ENCODE results near the gene POTEF.
"Not testable (repeated sequence)": the region's sequence is repeated elsewhere in the genome, so short reads cannot be mapped to it uniquely, and the experiment has no call there.

The POTEF gene

DNA sequence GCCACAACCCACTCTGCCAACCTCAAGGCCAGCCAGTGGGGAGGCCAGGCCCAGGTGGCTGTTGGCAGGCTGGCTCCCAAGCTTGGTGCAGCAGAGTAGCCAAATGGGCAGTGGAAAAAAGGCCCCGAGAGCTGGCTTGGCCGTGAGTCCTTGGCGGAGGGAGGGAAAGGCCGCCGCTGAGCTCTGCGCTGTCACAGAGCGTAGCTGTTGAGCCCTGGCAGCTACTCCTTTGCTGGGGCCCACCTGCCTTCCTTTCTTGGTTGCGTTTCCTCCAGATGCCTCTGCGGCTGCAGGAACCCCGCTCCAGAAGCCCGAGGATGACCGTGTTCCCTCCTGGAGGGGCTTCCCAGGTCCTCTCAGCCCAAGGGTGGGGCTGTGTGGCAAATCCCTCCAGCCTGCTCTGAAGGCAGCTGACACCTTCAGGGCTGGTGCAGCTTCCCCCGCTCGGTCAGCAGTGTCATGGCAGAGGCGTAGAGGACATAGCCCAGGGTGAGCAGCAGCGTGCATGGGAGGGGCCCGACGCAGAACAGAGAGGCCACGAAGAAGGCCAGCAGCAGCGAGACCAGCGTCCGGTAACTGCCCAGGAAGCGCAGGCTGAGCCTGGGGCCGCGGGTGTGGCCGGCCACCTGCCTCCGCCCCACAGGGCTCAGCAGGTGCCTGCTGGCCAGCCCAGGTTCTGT lies 23.3 kb upstream of the POTEF start:
- not testable (repeated sequence) for DNase-seq

DNA sequence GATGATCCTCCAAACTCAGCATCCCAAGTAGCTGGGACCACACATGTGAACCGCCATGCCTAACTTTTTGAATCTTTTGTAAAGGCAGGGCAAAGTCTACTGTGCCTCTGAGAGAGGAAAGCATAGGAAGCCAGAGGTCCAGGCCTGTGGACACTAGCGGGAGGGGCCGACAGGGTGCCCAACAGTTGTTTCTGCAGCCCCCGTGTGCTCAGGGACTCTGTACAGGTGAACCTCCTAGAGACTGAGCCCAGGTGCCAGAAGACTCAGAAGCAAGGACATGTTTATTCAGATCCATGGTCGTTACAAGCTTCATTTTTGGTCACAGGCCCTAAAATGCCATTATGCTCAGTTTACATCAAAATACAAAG lies 22.1 kb upstream of the POTEF start:
- not testable (repeated sequence) for DNase-seq

DNA sequence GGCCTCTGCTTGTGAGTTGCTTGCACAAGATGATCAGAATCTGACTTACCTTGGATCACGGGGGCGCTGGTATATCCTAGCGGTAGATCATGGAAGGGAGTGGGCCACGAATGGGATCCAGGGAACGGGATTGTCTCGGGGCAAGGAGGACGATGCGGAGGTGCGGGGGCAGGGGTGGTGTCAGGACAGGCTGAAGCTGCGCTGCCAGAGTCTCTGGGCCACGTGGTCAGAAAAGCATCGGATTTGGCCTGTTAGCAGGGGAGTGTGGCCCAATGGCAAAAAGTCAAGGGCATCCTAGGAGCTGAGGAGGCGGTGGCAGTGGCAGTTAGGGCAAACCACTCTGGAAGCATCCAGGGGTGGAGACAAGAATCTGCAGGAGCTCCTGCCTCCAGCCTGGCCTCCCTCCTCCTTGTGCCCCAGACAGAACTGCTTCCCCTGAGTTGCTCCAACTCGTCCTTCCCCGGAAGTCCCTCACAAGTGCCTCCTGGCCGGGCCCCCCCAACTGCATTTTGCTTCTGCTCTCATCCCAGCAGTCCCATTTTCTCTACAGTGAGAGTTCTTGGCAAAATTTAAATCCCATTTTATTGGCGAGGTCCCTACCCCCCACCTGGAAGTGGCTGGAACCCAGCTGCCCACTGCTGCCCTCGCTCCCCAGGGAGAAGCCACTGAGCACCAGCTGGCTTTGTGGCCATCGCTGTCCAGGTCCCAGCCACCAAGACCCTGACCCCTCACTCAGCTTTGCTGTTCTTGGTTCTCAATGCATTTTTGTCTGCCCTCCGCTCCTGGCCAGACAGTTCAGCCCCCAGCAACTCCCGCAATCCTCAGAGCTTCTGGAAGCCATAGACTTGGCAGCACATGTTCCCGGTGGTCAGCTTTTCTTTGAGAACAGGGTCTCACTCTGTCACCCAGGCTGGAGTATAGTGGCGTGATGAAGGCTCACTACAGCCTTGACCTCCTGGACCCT lies 21.4 kb upstream of the POTEF start:
- no peak for DNase-seq

DNA sequence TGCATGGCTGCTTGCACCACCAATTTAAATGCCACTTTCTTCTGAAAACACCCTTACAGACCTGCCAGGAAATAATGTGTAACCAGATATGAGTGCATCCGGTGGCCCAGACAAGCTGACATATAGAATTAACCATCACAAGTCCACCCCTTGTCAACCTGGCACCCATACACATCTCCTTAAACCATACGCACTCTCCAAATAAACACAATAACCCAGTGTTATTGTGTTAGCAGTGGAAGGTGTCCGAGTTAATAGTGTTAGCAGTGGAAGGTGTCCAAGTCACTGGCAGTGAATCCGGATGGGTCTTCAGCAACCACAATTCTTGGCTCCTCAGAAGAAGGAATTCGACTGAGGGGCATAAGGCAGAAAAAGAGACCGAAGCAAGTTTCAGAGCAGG lies 19.5 kb upstream of the POTEF start:
- not testable (repeated sequence) for DNase-seq

DNA sequence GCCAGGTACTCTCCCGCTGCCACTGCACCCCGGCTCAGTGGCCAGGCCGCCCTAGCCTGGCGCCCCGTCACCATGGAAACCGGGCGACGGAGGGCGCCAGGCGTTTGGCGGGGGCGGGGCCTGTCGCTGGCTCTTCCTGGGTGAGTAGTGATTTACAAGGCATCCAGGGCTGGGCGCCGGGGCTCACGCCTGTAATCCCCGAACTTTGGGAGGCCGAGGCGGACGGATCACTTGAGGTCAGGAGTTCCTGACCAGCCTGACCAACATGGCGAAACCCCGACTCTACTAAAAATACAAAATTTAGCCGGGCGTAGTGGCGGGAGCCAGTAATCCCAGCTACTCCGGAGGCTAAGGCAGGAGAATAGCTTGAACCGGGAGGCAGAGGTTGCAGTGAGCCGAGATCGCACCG lies 16.0 kb upstream of the POTEF start, which contains the start of gene CCDC74B:
TSS of gene CCDC74B (minus strand) at position 107 of the 409 bp plus-strand sequence. CDS start 116 bp downstream, outside the sequence.
- DNase-seq, result peak; percentile 76

DNA sequence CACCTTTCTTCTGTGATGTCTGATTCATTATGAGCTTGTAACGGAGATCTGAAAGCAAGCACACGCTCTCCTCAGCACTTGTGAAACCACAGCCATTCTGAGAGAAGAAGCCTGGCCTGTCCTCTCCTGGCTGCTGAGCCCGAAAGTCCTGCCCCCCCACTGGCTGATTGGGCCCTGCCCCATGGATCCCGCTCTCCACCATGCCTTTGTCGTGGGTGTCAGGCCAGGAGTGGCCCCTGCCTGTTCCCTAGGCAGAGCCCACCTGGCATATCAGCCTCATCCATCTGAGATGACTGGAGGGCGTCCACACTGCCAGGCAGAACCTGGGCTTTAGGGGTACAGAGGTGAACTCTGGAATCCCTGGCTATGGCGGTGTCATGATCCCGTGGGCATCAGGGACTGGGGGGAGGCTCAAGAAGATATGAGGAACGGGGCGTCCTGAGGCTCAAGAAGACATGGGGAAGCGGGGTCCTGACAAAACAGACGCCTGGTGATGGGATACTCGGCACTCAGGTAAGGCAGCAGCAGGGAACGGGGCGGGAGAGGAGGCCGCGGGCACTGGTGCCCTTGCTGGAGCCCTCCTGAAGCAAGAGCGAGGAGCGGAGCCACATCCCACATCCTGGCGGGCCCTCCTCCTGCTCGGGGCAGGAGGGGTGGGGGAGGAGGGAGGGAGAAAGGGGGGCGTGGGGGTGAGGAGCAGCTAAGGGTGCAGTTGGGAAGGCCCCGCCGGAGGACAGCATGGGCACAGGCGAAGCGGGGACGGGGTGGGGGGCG lies 14.4 kb upstream of the POTEF start:
- DNase-seq, result not testable (repeated sequence)

DNA sequence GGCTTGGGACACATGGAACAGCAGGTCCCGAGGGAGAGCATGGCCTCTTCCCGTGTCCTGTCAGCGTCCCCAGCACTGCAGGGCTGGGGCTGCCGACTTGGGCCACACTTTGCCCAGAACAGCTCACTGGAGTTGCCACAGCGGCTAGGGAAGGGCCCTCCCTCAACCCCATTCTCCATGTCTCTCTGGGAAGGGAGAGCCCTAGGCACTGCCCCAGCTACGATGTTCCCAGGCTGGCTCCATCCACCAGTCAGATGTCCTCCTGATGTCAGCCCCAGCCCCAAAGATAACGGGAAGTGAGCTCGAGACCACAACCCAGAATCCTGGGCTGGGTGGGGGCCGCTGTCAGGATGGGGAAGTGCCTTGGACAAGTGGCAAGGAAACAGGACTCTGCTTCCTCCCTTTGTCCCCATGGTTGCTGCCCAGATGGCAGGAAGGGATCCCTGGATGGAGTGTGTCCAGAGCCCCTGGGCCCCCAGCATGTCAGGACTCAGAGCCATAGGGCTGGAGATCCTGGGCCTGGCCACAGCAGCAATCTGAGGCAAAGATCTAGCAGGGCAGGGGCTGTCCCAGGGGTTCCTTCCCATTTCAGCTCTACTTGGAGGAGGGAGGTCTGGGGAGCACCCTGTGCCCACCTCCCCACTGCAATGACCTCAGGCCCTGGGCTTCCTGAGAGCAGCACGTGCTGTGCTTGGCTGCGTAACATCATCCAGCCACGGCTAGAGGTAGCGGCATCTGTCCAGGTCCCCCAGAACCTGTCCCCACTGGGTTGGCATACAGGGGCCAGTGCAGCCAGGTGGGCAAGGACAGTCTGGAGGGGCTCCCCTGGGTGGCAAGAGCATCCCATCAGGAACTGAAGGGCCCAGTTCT lies 13.6 kb upstream of the POTEF start:
- not testable (repeated sequence) for DNase-seq

DNA sequence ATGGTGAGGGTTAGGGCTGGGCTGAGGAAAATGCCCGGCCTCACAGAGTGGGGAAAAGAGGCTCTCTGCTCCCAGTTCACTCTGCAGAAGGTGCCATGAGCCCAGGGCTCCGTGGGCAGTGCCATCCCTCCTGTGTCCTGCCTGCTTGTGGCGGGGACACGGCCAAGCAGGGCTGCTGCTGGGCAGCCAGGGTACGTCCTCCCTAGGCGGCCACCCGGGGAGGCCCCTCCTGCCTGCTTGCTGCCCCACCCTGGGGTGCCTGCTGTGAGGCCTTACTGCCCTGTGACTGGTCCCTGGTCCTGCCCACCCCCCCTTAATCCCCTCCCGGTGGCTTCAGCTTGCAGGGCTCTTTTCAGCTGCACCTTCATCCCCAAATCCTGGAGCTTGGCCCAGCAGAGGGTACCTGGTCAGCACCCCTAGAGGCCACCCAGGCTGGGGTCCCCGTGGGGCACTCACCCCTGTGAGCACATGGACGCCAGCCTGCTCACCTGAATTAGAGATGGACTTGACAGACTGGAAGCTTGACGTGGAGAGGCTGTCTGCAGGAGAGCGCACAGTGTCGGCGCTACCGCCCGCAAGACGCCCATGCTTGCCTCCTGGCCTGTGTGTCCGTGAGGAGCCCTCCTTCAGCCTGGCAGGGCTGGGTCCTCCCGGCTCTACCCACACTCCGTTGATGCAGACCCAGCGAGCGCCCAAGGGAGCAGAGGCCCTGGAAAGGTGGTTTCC lies 12.8 kb upstream of the POTEF start:
- not testable (repeated sequence) for DNase-seq

DNA sequence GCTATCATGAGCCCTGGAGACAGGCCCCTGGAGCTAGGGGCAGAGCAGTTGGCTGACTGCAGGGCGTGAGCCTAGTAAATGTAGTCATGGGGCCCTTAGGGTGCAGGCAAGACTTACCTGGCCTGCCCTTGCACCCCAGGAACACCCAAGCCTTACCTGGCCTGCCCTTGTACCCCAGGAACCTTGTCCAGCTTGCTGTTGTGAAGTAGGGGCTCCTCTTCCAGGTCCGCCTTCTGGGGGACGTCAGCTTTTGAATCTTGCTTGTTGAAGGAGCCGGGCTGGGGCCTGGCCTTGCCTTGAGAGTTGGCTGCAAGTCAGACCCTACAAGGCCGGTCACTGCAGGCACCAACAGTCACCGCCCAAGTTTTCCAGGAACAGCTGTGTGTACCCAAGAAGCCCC lies 12.0 kb upstream of the POTEF start:
- DNase-seq, result not testable (repeated sequence)

DNA sequence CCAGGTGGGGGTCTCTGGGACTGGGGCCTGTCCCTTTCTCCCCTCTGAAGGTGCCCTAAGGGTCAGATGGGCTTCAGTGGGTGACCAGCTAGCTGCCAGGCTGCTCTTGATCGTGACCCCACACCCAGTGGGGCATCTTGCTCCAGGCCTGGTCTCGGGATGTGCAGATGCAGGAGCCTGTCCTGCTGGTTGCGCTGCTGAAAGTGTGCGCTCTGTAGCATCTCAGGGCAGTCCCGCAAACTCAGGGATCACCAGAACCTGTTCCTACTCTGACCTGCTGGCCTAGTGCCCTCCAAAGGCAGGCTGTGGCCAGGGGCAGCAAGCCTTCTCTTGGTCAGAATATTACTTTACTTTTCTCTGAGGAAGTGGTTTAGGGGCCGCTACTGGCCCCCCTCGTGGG lies 11.5 kb upstream of the POTEF start:
- DNase-seq, result not testable (repeated sequence)

DNA sequence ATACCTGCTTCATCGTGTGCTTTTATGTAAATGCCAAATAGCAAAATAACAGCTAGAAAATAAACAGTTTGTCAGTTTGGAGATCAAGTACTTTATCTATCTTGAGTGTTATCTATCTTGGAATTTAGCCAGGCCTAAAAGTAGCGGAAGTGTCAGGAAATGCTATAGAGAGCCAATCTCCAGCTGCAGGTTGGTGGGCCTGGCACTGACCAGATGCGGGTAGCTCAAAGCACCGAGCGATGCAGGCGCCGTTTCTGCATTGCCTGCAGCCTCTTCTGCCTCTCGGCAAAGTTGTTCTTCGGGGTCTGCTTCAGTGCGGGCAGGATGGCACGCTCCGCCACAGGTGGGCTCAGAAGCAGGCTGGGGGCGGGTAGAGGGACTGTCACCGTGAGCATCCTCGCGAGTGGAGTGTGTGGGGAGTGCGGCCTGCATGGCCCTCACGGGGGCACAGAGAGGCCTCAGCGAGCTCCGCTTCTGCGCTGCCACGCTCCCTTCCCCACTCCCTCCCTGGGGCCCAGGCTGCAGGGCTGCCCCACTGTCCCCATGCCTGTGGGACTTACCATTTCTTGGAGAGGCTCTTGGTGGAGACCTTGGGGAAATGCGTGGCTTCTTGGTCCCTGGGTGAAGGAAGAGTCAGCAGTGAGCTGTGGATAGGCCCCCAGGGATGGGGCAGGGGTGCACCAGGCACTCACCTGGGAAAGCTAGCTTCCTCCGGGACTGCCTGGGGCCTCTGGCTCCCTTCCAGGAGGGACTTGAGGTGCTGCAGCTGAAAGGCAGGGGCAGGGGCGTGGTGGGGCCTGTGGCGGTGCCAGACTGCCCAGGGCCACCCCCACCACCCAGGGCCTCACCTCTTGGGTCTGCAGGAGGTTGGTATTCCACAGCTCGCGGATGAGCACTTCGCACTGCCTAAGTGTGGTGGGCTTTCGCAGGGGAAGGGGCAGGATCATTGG lies 10.6 kb upstream of the POTEF start:
- not testable (repeated sequence) for DNase-seq

DNA sequence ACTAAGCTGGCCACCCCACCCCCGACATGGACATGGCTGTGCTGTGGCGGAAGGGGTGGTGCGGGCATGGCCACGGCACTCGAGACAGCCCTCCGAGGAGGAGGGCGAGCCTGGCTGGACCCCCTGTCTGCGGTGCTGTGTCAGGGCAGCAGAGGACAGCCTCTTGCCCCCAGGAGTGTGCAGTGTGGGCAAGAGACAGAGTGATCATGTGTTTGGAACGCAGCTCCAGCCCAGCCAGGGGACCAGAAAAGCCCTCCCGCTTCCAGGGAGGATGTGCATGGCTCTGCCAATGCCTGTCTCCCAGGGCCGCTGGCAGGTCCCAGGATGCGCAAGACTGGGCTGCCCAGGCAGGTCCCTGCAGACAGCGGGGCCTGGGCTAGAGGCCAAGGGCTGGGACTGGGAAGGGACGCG lies 9.8 kb upstream of the POTEF start:
- DNase-seq, result not testable (repeated sequence)

DNA sequence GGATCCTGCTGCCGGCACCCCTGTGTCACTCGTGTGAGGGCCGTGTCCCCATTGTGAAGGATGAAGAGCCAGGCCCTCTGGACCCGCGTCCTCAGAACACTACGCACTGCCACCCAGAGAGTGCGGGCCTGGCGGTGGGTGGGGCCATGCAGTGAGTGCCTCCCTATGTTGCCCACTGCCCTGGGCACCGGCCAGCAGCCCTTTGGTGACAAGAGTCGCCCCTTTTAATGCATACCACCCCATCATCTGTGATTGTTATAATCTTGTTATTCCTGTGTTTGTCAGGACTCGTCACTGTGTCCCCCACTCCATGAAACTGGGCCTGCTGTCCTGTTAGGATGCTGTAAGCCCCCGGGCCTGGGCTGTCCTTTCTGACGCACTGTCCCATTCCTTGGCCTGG lies 9.3 kb upstream of the POTEF start:
- not testable (repeated sequence) for DNase-seq

DNA sequence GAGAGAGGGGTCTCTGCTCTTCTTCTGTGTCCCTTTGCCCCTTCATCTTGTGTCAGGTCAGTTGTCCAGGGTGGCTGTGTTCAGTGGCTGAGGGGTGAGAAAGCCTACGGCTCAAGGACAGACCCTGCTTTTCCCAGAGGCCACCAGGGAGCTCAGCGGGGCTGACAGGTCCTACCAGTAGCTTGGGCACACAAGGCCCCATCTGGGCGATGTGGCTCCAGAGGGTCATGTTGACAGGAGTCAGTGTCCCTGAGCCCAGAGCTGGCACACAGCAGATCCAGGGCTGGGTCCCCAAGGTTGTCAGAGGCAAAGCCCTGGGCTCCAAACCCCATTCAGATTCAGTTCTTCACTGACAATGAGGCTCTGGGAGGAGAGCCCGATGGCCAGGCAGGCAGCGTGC lies 8.1 kb upstream of the POTEF start:
- not testable (repeated sequence) for DNase-seq

DNA sequence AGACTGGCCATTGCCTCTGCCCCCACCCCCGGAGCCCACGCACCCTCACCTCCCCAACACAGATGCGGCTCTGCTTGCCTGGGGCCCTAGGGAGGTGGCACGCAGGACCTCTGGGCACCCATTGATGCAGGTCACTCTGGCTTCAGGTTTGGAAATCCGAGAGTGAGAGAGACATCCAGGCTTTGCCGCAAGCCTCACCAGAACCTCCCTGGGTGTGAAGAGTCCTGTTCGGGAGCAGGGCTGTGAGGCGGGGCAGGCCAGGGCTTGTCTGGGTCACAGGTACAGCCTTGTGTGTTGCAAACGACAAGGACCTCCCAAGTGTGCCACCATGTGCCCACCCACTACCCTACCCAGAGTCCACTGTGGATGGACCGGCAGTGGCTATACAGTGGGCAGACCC lies 7.5 kb upstream of the POTEF start:
- DNase-seq, result not testable (repeated sequence)

DNA sequence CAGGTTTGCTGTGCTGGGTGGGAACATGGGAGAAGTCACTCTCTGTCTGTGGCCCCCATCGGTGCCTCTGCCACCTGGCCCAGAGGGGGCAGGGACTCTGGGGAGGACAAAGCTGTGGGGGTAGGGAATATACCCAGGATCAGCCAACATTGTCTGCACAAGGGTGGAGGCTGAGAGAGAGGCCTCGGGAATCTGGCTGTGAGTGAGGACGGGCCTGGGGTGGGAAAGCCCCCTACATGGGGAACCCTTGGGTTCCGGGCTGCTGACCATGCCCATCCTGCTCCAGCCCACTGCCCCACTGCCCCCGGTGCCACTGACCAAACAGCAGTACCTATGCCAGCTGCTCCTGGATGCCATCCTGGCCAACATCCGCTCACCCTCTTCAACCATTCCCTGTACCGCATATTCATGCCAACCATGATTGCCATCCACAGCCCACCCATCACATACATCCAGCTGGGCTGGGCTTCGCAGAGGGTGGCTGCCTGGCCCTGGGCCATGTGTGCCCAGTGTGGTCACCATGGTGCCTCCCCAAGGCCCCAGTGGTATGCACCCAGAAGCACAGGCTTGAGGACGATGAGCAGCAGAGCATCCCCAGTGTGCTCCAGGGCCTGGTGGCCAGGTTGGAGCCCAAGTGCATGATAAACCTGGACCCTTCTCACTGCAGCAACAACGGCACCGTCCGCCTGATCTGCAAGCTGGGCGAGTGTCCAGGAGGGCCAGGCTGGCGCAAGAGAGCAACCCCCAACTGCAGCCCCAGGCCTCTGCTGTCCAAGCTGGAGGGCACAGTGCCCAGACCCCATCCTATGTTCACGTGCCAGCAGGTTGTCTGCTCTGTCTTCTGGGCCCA lies 6.9 kb upstream of the POTEF start:
- DNase-seq, result no peak

DNA sequence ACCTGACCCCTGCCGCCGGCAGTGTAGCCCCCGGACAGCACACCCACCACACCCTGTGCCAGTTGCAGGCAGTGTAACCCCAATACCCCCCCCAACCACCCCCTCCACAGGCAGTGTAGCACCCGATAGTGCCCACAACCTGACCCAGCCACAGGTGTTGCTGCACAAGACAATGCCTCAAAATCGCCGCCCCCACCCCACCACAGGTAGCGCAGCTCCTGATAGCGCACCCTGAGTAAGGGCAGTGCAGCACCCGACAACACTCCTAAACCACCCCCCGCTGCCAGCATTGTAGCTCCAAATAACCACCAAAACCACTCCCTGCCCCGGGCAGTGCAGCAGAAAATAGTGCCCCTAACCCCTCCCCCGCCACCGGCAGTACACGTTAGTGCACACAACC lies 558 bp downstream of the POTEF start:
- not testable (repeated sequence) for DNase-seq

DNA sequence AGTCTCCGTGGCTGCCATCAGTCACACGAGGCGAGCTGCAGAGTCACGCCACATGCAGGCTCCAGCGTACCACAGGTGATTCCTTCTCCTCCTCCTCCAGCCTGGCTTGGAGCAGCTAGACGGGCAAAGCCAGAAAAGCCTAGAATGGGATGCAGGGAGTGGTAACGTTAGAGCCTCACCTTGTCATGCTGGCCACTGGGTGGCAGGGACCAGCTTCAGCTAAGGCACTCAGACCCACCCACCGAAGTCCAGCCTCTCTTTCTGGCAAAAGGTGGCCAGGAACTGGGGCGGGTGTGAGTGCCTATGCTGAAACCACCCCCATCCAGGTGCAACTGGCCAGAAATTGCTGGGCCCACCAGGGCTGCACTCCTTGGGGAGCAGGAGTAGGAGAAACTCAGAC lies 1.3 kb downstream of the POTEF start:
- not testable (repeated sequence) for DNase-seq

DNA sequence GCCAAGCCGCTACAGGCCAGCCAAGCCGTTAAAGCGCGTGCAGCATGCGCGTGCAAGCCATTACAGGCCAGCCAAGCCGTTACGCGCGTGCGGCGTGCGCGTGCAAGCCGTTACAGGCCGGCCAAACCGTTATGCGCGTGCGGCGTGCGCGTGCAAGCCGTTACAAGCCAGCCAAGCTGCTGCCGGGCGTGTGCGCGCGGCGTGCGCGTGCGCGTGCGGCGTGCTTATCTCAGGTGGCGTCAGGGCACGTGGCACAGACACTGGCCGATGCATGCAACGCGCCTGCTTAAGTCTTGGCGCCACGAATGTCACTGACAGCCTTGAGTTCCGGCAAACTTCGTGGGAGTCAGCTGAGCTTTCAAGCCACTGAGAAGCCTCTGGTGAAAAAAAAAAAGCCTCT lies 8.1 kb downstream of the POTEF start:
- DNase-seq, result not testable (repeated sequence)

Data from stimulated activated CD4-positive, alpha-beta T cell treated with anti-CD3 and anti-CD28 coated beads, Interleukin-15, amount 100 ng/mL, for 24 hours (primary cell).